T-helper 22 cell (primary cell): ENCODE results near the gene UBR1.
"Not testable (repeated sequence)": the region's sequence is repeated elsewhere in the genome, so short reads cannot be mapped to it uniquely, and the experiment has no call there.

Source experiments
- DNase-seq: peaks from one replicate; pipeline ENCODE4 v3.0.0-alpha.2; 2020; ENCODE audit warnings: low read depth

Gene UBR1

DNA sequence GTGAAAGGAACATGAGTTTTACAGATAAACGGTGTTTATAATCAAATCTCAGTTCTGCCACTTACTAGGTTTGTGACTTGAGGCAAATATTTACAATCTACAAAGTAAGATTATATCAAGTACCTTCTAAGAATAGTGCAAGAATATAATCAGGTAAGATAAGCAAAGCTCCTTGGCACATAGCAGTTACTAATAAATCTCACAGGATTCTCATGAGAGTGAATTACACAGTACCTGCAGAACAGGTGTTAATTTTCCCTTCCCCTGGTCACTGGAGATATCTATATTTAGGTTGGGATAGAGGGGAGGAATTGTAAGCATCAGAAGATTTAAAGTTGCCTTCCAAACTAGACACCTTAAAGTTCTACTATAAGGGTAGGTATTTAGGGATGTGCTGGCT lies 53.0 kb downstream of the UBR1 start:
- no peak for DNase-seq

DNA sequence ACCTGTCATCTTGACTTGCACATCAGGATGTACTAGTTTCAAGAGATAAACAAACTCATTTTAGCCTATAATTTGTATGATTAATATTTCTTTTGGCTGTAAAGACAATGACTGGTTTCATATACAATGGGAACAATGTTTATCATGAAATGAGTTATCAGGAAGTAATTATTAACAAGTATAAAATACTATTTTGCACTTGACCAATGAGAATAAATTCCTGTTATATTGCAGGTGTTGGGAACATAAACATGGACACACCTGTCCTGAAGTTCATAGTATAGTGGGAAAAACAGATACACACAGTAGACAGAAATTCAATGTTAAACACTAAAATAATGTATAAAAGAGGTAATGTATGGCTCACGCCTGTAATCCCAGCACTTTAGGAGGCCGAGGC lies 56.9 kb downstream of the UBR1 start:
- DNase-seq: no peak

DNA sequence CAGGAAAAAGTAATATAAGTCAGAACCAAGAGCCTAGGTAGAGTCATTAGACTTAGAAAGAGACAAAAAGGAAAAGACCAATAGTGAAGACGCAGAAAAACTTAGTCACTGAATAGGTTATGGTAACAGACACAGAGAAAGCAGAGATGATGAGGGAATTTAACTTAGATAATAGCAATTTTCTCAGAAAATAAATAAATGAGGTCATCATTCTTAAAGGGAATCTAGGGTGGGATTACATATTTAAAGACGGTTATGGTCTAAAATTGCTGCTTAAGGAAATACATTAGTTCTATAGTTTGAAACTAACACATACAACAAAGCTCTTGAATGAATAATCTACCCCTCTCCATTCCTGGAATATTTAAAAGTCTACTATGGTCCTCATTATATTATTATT lies 59.4 kb downstream of the UBR1 start:
- DNase-seq: no peak

DNA sequence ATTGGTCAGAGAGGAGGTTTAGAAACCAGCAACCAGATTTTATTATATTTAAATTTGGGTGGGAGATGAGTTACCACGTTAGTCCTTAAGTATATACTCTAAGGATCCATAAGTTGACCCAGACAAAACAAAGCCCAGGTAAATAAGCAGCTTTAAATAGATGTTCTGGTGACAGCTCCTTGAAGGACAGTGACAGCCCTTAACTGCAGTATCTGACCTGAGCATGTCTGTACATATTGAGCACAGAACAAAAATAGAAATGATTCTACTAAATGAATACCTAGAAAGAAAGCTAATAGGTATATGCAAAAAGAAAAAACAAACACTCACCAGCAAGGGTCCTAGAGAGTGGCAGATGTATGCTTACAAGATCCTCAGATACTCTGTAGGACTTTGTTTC lies 63.0 kb downstream of the UBR1 start:
- DNase-seq: no peak

- not testable (repeated sequence) for DNase-seq
Observed at GRCh38 chr15:43041085-43041484, 64.8 kb downstream of the UBR1 start.

DNA sequence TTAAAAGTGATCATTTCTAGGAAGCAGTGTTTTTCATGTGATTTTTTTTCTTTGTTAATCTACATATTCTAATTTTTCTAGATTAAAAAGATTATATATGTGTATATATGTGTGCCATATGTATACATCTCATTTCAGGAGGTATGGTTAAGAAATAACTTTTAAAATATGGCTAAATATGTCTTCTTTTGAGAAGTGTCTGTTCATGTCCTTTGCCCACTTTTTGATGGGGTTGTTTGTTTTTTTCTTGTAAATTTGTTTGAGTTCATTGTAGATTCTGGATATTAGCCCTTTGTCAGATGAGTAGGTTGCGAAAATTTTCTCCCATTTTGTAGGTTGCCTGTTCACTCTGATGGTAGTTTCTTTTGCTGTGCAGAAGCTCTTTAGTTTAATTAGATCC lies 70.6 kb downstream of the UBR1 start:
- DNase-seq: not testable (repeated sequence)

DNA sequence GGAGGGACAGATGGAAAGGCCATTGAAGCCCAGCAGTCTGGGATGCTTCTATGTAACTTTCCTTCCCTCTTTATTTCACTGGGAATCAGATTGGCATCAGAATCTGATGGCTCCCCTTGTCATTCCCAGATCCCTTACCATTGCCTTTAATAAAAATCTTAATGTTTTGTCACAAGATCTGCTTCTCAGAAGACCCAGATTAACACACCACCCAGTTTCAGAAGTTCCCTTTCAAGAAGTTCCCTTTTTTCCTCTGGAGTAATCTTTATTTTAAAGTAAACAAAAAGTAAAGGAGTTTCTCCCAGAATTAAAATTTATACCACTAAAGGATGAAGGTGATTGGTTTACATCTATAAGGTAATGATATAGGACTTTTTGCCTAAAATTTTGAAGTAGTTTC lies 76.4 kb downstream of the UBR1 start:
- no peak for DNase-seq

DNA sequence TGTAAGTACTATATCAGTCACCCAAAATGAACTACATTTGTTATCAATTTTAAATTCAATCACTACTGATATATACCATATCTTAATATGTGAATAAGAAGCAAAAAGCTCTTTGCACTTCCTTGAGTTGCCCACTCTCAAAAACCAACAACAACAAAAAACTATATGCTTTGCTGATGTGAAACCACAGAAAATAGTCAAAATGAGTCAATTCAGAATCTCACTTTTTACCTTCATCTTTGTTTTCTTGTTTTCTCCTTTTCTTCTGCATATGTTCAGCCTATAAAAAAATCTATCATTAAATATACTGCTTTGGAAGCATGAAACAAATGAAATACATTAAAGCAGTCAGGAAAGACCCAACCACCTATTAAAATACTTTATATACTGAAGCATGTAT lies 80.7 kb downstream of the UBR1 start:
- DNase-seq: no peak

GRCh38 chr15:43014671-43015070 lies 91.2 kb downstream of the UBR1 start:
- DNase-seq: not testable (repeated sequence)

- no peak for DNase-seq
Observed at GRCh38 chr15:43009206-43009605, 96.6 kb downstream of the UBR1 start.

GRCh38 chr15:43008150-43008549 lies 97.7 kb downstream of the UBR1 start:
- DNase-seq: no peak

- no peak for DNase-seq
Observed at GRCh38 chr15:43007551-43007950, 98.3 kb downstream of the UBR1 start.

- DNase-seq: no peak
Observed at GRCh38 chr15:43006991-43007390, 98.8 kb downstream of the UBR1 start.

DNA sequence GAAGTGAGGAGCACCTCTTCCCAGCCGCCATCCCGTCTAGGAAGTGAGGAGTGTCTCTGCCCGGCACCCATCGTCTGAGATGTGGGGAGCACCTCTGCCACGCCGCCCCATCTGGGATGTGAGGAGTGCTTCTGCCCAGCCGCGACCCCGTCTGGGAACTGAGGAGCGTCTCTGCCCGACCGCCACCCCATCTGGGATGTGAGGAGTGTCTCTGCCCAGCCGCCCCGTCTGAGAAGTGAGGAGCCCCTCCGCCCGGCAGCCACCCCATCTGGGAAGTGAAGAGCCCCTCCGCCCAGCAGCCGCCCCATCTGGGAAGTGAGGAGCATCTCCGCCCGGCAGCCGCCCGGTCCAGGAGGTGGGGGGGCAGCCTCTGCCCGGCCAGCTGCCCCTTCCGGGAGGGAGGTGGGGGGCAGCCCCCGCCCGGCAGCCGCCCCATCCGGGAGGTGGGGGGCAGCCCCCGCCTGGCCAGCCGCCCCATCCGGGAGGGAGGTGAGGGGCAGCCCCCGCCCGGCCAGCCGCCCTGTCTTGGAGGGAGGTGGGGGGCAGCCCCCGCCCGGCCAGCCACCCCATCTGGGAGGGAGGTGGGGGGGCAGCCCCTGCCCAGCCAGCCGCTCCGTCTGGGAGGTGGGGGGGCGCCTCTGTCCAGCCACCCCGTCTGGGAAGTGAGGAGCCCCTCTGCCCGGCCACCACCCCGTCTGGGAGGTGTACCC lies 100.8 kb downstream of the UBR1 start:
- not testable (repeated sequence) for DNase-seq

DNA sequence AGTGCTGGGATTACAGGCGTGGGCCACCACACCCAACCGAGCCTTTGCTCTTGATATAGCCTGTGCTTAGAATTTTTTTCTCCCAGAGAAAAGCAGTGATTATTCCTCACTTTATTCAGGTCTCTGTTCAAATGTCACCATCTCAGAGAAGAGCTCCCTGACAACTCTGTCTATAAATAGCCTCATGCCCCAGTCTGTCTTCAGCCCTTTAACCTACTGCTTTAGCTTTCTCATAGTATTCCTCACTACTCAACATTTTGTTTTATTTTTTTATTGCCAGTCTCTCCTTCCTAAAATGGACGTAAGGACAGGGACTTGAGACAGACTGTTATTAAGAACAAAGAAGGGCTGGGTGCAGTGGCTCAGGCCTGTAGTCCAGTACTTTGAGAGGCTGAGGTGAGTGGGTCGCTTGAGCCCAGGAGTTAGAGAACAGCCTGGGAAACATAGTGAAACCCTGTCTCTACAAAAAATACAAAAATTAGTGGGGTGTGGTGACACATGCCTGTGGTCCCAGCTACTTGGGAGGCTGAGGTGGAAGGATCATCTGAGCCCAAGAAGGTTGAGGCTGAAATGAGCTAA lies 106.5 kb downstream of the UBR1 start:
- no peak for DNase-seq

- no peak for DNase-seq
Observed at GRCh38 chr15:42996871-42997270, 109.0 kb downstream of the UBR1 start.

DNA sequence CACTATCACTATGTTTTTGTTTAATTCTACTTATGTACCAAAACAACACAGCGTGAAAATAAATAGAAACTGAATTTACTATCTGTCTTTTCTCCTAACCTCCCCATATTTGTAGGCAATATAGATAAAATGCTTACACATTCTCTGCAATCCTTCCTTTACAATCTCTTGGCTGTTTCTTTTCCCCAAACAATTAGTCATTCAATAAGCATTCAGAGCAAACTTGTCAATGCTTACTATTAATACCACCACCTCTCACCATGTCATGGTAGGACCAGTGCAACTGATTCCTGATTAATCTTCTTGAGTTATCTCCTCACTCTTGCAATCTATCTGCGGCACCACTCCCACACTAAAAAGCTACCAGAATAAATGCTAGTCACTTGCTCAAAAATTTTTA lies 111.3 kb downstream of the UBR1 start:
- DNase-seq: no peak

GRCh38 chr15:42992626-42993025 lies 113.2 kb downstream of the UBR1 start:
- no peak for DNase-seq

- DNase-seq: no peak
Observed at GRCh38 chr15:42986693-42987342, 119.0 kb downstream of the UBR1 start.

GRCh38 chr15:42984493-42985034 lies 121.3 kb downstream of the UBR1 start:
- DNase-seq: no peak

DNA sequence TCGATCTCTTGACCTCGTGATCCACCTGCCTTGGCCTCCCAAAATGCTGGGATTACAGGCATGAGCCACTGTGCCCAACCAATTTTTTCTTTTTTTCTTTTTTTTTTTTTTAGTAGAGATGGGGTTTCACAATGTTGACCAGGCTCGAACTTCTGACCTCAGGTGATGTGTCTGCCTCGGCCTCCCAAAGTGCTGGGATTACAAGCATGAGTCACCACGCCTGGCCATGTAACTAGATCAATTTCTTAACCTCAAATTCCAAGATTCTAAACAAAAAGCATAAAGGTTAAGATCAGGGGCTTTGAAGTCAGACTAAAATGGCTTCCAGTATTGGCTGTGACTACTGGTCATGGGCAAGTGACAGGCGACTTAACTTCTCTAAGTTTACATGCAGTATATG lies 126.7 kb downstream of the UBR1 start:
- not testable (repeated sequence) for DNase-seq

DNA sequence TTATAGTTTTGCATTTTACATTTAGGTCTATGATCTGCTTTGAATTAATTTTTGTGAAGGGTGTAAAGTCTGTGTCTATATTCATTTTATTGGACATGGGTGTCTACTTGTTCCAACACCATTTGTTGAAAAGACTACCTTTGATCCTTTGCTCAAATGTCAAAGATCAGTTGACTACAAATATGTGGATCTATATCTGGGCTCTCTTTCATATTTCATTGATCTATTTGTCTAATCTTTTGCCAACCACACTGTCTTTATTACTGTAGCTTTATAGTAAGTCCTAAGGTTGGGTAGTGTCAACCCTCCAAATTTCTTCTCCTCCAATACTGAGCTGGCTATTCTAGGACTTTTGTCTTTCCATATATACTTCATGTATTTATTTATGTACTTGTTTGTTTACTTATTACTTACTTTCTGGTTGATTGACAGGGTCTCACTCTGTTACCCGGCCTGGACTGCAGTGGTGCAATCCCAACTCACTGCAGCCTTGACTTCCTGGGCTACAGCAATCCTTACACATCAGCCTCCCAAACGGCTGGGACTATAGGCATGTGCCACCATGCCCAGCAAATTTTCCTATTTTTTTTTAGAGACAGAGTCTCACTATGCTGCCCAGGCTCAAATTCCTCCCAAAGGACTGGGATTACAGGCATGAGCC lies 131.5 kb downstream of the UBR1 start:
- DNase-seq: no peak

DNA sequence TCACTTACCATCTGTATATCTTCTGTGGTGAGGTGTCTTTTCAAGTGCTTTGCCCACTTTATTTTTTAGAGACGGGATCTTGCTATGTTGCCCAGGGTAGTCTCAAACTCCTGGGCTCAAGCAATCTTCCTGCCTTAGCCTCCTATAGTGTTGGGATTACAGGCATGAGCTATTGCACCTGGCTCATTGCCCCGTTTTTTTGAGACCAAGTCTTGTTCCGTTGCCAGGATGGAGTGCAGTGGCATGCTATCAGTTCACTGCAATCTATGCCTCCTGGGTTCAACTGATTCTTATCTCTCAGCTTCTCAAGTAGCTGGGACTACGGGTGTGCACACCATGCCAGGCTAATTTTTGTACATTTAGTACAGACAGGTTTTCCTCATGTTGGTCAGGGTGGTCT lies 132.7 kb downstream of the UBR1 start:
- no peak for DNase-seq
